A673 (cell line): ENCODE data around the gene LMBRD1.

Source experiments
- CTCF ChIP-seq: fragments of 300-800, 200-600 bp; sonication (generic); conservative IDR thresholded peaks from 2 replicates; pipeline ENCODE4 v1.5.1; 2017; ENCODE audit warnings: low read depth, mild to moderate bottlenecking, antibody characterized with exemption, low read length, moderate library complexity, mixed read lengths
- EZH2 ChIP-seq: fragments of 200-600 bp; sonication (generic); IDR thresholded peaks from 2 replicates; pipeline ENCODE4 v1.6.1; 2017; ENCODE audit warnings: borderline replicate concordance, low read depth, mild to moderate bottlenecking, mixed read lengths, antibody characterized with exemption, low read length; ENCODE audit not compliant: poor library complexity, severe bottlenecking

GRCh38 chr6:69771158-69771906 is 25.5 kb downstream of the LMBRD1 start:
- TF ChIP-seq CTCF (no peak), EZH2 (no peak)
